IPS-15b (cell line): ENCODE results near the gene CAMK1D.
"Not testable (repeated sequence)": the region's sequence is repeated elsewhere in the genome, so short reads cannot be mapped to it uniquely, and the experiment has no call there.

ENCODE experiments used
- H3K27me3 ChIP-seq: one replicate; pipeline ENCODE4 v1.6.1; 2013; ENCODE audit warnings: low read length; ENCODE audit not compliant: control insufficient read depth, insufficient read depth
- H3K36me3 ChIP-seq: one replicate; pipeline ENCODE4 v1.6.1; 2013; ENCODE audit warnings: low read length; ENCODE audit not compliant: control insufficient read depth, insufficient read depth
- H3K4me1 ChIP-seq: one replicate; pipeline ENCODE4 v1.6.1; 2013; ENCODE audit warnings: mild to moderate bottlenecking, low read length; ENCODE audit not compliant: control insufficient read depth, insufficient read depth
- H3K4me3 ChIP-seq: one replicate; pipeline ENCODE4 v1.5.1; 2013; ENCODE audit warnings: low read depth, low read length
- H3K9ac ChIP-seq: one replicate; pipeline ENCODE4 v1.6.1; 2013; ENCODE audit warnings: low read depth, mild to moderate bottlenecking, low read length
- H3K9me3 ChIP-seq: one replicate; pipeline ENCODE4 v1.6.1; 2013; ENCODE audit warnings: mild to moderate bottlenecking, low read length; ENCODE audit not compliant: control insufficient read depth, insufficient read depth

CAMK1D gene

GRCh38 chr10:12344375-12345110, 4.8 kb upstream of the CAMK1D start:
- H3K9ac ChIP-seq = no peak overlapping the region
- no peak overlapping the region for H3K4me3 ChIP-seq
- H3K9me3 ChIP-seq = no peaks in the 10 kb centered on the region
- H3K27me3 ChIP-seq = peaks cover 15% of the 10 kb centered on the region
- no peaks in the 10 kb centered on the region for H3K4me1 ChIP-seq
- no peaks in the 10 kb centered on the region for H3K36me3 ChIP-seq

- Histone ChIP-seq H3K36me3 (no peaks in the 10 kb centered on the region), H3K9me3 (no peaks in the 10 kb centered on the region), H3K4me3 (no peak overlapping the region), H3K9ac (no peak overlapping the region), H3K27me3 (peaks cover 30% of the 10 kb centered on the region), H3K4me1 (no peaks in the 10 kb centered on the region)
Measured at GRCh38 chr10:12346707-12347106, 2.6 kb upstream of the CAMK1D start.

GRCh38 chr10:12348294-12348869, 965 bp upstream of the CAMK1D start:
- H3K9me3 ChIP-seq = no peaks in the 10 kb centered on the region
- H3K9ac ChIP-seq = no peak overlapping the region

GRCh38 chr10:12349629-12350166, 351 bp downstream of the CAMK1D start:
- no peaks in the 10 kb centered on the region for H3K9me3 ChIP-seq
- H3K4me1 ChIP-seq = no peaks in the 10 kb centered on the region
- H3K4me3 ChIP-seq = peak overlapping the region; percentile 93
- no peaks in the 10 kb centered on the region for H3K36me3 ChIP-seq
- peak overlapping the region; percentile 60 for H3K9ac ChIP-seq
- H3K27me3 ChIP-seq = peaks cover 31% of the 10 kb centered on the region

More at GRCh38 chr10:12348294-12348869, 965 bp upstream of the CAMK1D start:
- Histone ChIP-seq H3K36me3 (no peaks in the 10 kb centered on the region), H3K27me3 (peaks cover 31% of the 10 kb centered on the region), H3K4me3 (peak overlapping the region; percentile 53), H3K4me1 (no peaks in the 10 kb centered on the region)

GRCh38 chr10:12350167-12350872, 973 bp downstream of the CAMK1D start:
- peak overlapping the region; percentile 60 for H3K9ac ChIP-seq
- no peaks in the 10 kb centered on the region for H3K4me1 ChIP-seq
- H3K27me3 ChIP-seq = peaks cover 31% of the 10 kb centered on the region

GRCh38 chr10:12350925-12351324, 1.6 kb downstream of the CAMK1D start:
- peak overlapping the region; percentile 93 for H3K4me3 ChIP-seq
- H3K27me3 ChIP-seq = peaks cover 31% of the 10 kb centered on the region
- H3K9me3 ChIP-seq = no peaks in the 10 kb centered on the region
- no peaks in the 10 kb centered on the region for H3K36me3 ChIP-seq
- no peaks in the 10 kb centered on the region for H3K4me1 ChIP-seq
- H3K9ac ChIP-seq = no peak overlapping the region

More at GRCh38 chr10:12350167-12350872, 973 bp downstream of the CAMK1D start:
- Histone ChIP-seq H3K4me3 (peak overlapping the region; percentile 93), H3K36me3 (no peaks in the 10 kb centered on the region), H3K9me3 (no peaks in the 10 kb centered on the region)

- H3K9me3 ChIP-seq = no peaks in the 10 kb centered on the region
- no peaks in the 10 kb centered on the region for H3K4me1 ChIP-seq
- H3K27me3 ChIP-seq = peaks cover 31% of the 10 kb centered on the region
- H3K9ac ChIP-seq = no peak overlapping the region
- H3K4me3 ChIP-seq = peak overlapping the region; percentile 93
- no peaks in the 10 kb centered on the region for H3K36me3 ChIP-seq
Measured at GRCh38 chr10:12351447-12351846, 2.1 kb downstream of the CAMK1D start.

- no peak overlapping the region for H3K4me3 ChIP-seq
- H3K4me1 ChIP-seq = no peaks in the 10 kb centered on the region
- peaks cover 31% of the 10 kb centered on the region for H3K27me3 ChIP-seq
- H3K36me3 ChIP-seq = no peaks in the 10 kb centered on the region
- no peaks in the 10 kb centered on the region for H3K9me3 ChIP-seq
- no peak overlapping the region for H3K9ac ChIP-seq
Measured at GRCh38 chr10:12351889-12352288, 2.5 kb downstream of the CAMK1D start.

GRCh38 chr10:12353399-12354242, 4.3 kb downstream of the CAMK1D start:
- no peak overlapping the region for H3K4me3 ChIP-seq
- H3K9me3 ChIP-seq = no peaks in the 10 kb centered on the region
- H3K9ac ChIP-seq = no peak overlapping the region

GRCh38 chr10:12354696-12355095, 5.3 kb downstream of the CAMK1D start:
- H3K9me3 ChIP-seq, H3K4me3 ChIP-seq, H3K9ac ChIP-seq, H3K36me3 ChIP-seq: not testable (repeated sequence)
- H3K4me1 ChIP-seq = peaks cover 11% of the 10 kb centered on the region
- peaks cover 16% of the 10 kb centered on the region for H3K27me3 ChIP-seq

More at GRCh38 chr10:12353399-12354242, 4.3 kb downstream of the CAMK1D start:
- no peaks in the 10 kb centered on the region for H3K36me3 ChIP-seq
- H3K4me1 ChIP-seq = peaks cover under 1% of the 10 kb centered on the region
- H3K27me3 ChIP-seq = peaks cover 16% of the 10 kb centered on the region

GRCh38 chr10:12355384-12355783, 6.0 kb downstream of the CAMK1D start:
- Histone ChIP-seq H3K4me3 (no peak overlapping the region), H3K4me1 (peaks cover 18% of the 10 kb centered on the region), H3K27me3 (peaks cover 14% of the 10 kb centered on the region), H3K9ac (no peak overlapping the region), H3K9me3 (no peaks in the 10 kb centered on the region), H3K36me3 (no peaks in the 10 kb centered on the region)
